ENCODE measurements around the gene ADCYAP1R1. TPM values are rescaled to one million over a fixed set of nuclear protein-coding genes. Genes with fewer than 3 reads are reported as not detected.
"Not testable (repeated sequence)": the region's sequence is repeated elsewhere in the genome, so short reads cannot be mapped to it uniquely, and the experiment has no call there.

Gene ADCYAP1R1
- total RNA-seq, 1 experiment from 2014 or later, result not detected

DNA sequence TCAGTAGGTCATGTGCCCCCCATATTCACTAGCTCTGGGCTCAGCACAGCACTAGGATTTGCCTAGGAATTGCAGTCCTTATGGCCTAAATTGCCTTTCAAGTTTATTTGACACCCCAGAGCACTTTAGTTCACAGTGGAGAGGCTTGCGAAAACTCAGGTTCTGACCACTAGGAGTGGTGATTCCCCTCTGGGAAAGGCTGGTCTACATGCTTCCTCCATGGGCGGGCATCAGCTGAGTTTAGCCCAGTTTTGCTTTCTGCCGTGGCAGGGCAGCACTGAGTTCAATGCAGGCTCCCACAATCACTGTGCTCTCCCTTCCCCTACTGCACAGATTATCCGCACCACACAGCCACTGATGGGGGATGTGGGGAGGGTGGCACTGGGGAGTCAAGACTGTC lies 94.4 kb downstream of the ADCYAP1R1 start:
- DNase-seq (ENCODE audit: unreplicated experiment), result no peak
- intact Hi-C loops (cut with micrococcal nuclease), result no loop called here
- Mint-ChIP-seq H3K36me3 (ENCODE audit: insufficient read depth, unreplicated experiment) (no peaks in the 10 kb centered on the region), H3K27me3 (ENCODE audit: insufficient read depth, unreplicated experiment) (peaks cover 41% of the 10 kb centered on the region), H3K27ac (ENCODE audit: low read depth, unreplicated experiment) (no peak overlapping the region), H3K9me3 (ENCODE audit: unreplicated experiment) (no peaks in the 10 kb centered on the region), H3K4me1 (ENCODE audit: insufficient read depth, unreplicated experiment) (no peaks in the 10 kb centered on the region), H3K4me3 (ENCODE audit: unreplicated experiment) (no peak overlapping the region)
- TF ChIP-seq, protein P1, sequence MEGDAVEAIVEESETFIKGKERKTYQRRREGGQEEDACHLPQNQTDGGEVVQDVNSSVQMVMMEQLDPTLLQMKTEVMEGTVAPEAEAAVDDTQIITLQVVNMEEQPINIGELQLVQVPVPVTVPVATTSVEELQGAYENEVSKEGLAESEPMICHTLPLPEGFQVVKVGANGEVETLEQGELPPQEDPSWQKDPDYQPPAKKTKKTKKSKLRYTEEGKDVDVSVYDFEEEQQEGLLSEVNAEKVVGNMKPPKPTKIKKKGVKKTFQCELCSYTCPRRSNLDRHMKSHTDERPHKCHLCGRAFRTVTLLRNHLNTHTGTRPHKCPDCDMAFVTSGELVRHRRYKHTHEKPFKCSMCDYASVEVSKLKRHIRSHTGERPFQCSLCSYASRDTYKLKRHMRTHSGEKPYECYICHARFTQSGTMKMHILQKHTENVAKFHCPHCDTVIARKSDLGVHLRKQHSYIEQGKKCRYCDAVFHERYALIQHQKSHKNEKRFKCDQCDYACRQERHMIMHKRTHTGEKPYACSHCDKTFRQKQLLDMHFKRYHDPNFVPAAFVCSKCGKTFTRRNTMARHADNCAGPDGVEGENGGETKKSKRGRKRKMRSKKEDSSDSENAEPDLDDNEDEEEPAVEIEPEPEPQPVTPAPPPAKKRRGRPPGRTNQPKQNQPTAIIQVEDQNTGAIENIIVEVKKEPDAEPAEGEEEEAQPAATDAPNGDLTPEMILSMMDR (IDR thresholded peaks at IDR 0.05; ENCODE audit: unreplicated experiment), result no peak
- no TSS peak for BruUV-seq (replicated peaks)
- ChIA-PET POLR2A (no interaction called here), CTCF (interaction anchor here (0.6 to 1.7 kb wide), 4 partner anchors 12 to 584 kb away, joined by 3 to 12 read pairs (median 4); no protein-coding TSS in a partner anchor)

DNA sequence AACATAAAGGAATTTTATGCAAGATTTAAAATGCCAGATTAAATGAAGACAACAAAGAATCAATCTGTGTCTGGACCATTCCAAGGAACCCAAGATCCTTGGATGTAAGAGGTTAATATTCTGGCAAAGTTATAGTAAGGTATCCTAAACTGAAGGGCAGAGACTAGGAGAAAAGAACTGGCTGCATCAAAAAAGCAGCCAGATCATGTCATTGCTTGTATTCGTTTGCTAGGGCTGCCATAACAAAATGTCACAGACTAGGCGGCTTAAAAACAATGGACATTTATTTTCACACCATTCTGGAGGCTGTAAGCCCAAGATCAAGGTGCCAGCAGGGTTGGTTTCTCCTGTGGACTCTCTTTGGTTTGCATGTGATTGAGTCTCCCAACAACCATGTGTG lies 99.7 kb downstream of the ADCYAP1R1 start:
- Mint-ChIP-seq H3K4me1 (ENCODE audit: insufficient read depth, unreplicated experiment) (no peaks in the 10 kb centered on the region), H3K27ac (ENCODE audit: low read depth, unreplicated experiment) (no peak overlapping the region), H3K36me3 (ENCODE audit: insufficient read depth, unreplicated experiment) (no peaks in the 10 kb centered on the region), H3K4me3 (ENCODE audit: unreplicated experiment) (no peak overlapping the region), H3K9me3 (ENCODE audit: unreplicated experiment) (no peaks in the 10 kb centered on the region), H3K27me3 (ENCODE audit: insufficient read depth, unreplicated experiment) (peaks cover 21% of the 10 kb centered on the region)
- DNase-seq (ENCODE audit: unreplicated experiment), result no peak
- ChIA-PET POLR2A (no interaction called here), CTCF (no interaction called here)
- intact Hi-C loops (cut with micrococcal nuclease), result no loop called here
- no TSS peak for BruUV-seq (replicated peaks)
- TF ChIP-seq, protein P1 (IDR thresholded peaks at IDR 0.05; ENCODE audit: unreplicated experiment), result no peak

DNA sequence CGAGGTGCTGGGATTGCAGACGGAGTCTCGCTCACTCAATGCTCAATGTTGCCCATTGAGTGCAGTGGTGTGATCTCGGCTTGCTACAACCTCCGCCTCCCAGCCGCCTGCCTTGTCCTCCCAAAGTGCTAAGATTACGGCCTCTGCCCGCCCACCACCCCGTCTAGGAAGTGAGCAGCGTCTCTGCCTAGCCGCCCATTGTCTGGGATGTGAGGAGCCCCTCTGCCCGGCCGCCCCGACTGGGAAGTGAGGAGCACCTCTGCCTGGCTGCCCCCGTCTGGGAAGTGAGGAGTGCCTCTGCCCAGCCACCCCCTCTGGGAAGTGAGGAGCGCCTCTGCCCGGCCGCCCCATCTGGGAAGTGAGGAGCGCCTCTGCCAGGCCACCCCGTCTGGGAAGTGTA lies 101.2 kb downstream of the ADCYAP1R1 start:
- H3K4me1 Mint-ChIP-seq (ENCODE audit: insufficient read depth, unreplicated experiment); intact Hi-C loops (cut with micrococcal nuclease); H3K4me3 Mint-ChIP-seq (ENCODE audit: unreplicated experiment); BruUV-seq (replicated peaks); DNase-seq (ENCODE audit: unreplicated experiment); H3K36me3 Mint-ChIP-seq (ENCODE audit: insufficient read depth, unreplicated experiment); POLR2A ChIA-PET; CTCF ChIA-PET; H3K9me3 Mint-ChIP-seq (ENCODE audit: unreplicated experiment); H3K27ac Mint-ChIP-seq (ENCODE audit: low read depth, unreplicated experiment): not testable (repeated sequence)
- H3K27me3 Mint-ChIP-seq (ENCODE audit: insufficient read depth, unreplicated experiment), result peaks cover 21% of the 10 kb centered on the region

DNA sequence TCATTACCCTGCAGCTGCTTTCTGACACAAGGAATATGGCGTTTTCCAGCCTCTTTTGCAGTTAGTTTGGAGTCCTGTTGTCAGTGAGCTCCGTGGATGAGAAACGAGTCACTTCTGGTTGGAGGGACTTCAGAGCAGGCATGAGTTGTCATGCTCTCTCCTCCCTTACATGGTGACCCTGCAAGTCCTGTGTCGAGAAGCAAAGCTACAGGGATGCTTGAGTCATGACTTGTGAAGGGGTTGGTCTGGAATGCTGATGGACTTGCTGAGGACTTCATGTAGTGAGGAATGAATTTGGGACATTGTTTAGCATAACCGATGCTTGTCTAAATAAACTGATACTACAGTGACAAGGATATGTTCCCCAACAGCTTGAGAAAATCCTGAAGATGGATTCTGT lies 108.8 kb downstream of the ADCYAP1R1 start:
- H3K27me3 Mint-ChIP-seq (ENCODE audit: insufficient read depth, unreplicated experiment), result peaks cover 50% of the 10 kb centered on the region

More for the DNA sequence above, 108.8 kb downstream of the ADCYAP1R1 start:
- CTCF ChIA-PET, result interaction anchor here (0.6 to 1.2 kb wide), 2 partner anchors 32 to 323 kb away, joined by 3 read pairs; no protein-coding TSS in a partner anchor
- Mint-ChIP-seq H3K4me3 (ENCODE audit: unreplicated experiment) (no peak overlapping the region), H3K27ac (ENCODE audit: low read depth, unreplicated experiment) (no peak overlapping the region), H3K4me1 (ENCODE audit: insufficient read depth, unreplicated experiment) (no peaks in the 10 kb centered on the region), H3K36me3 (ENCODE audit: insufficient read depth, unreplicated experiment) (no peaks in the 10 kb centered on the region), H3K9me3 (ENCODE audit: unreplicated experiment) (no peaks in the 10 kb centered on the region)
- POLR2A ChIA-PET, result no interaction called here
- DNase-seq (ENCODE audit: unreplicated experiment), result no peak
- BruUV-seq (replicated peaks), result no TSS peak
- TF ChIP-seq, protein P1 (IDR thresholded peaks at IDR 0.05; ENCODE audit: unreplicated experiment), result no peak
- intact Hi-C loops (cut with micrococcal nuclease), result no loop called here

Other genes starting within 250 kb of the ADCYAP1R1 start
- 0.71 TPM in 1 of 2 replicates, not detected in the other for gene AQP1, start 140.5 kb upstream of the ADCYAP1R1 start, total RNA-seq (2022)
- gene GHRHR, start 88.4 kb upstream of the ADCYAP1R1 start, total RNA-seq (2022), result not detected in 2 replicates